DMS114 treated with DMSO at 0.1 percent for 48 hours (cell line): ENCODE results near the gene ADRB1.

Experiments
- DNase-seq: peaks from one replicate; lab custom pipeline; 2025; ENCODE audit not compliant: unreplicated experiment; lab: John Stamatoyannopoulos, UW

The ADRB1 gene

DNA sequence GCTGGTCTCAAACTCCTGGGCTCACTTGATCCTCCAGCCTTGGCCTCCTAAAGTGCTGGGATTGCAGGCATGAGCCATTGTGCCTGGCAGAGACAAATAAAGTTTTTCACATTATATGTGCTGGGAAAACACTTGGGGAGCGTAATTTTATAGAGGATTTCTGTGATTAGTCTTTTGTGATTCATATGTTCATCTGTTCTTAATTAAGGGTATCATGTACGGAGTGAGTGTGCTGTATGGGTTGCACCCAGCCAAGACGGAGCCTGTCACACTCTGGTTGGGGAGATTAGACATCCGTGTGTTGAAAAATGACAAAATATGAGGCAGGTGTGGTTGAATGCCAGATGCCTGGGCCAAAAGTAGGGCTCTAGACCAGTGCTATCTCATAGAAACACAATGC, 10.3 kb downstream of the ADRB1 start:
- DNase-seq = no peak

DNA sequence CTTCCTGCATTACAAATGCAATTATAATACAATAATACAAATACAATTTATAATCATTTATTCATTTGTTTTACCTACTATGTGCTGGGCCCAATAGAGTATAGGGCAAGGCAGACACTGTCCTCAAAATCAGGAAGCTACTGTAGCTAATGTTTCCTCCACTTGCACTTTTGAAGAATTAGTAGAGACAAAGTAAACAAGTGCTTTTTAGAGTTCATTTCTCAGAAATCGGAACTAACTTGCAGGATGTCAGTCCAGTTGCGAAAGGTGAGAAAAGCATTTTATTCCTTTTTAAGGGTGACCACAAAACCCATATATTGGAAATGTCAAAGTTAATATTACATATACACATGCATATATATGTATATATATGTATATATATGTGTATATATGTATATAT, 14.2 kb downstream of the ADRB1 start:
- DNase-seq = no peak

DNA sequence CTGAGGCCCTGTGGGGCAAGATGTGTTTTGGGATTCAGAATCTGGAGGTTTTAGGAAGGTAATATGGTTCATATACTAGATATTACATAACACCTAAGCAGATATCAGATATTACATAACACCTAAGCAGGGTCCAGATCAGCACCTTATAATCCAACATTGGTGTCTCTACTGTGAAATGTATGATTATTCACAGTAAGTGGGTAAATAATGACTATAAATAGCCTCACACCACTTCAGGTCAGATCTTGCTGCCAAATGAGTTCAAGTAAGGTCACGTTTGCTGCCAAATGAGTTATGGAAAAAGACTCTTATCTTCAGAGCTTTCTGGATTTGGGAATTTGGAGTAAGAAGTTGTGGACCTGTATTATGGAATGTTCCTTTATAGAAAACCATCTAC, 14.6 kb downstream of the ADRB1 start:
- DNase-seq = no peak

DNA sequence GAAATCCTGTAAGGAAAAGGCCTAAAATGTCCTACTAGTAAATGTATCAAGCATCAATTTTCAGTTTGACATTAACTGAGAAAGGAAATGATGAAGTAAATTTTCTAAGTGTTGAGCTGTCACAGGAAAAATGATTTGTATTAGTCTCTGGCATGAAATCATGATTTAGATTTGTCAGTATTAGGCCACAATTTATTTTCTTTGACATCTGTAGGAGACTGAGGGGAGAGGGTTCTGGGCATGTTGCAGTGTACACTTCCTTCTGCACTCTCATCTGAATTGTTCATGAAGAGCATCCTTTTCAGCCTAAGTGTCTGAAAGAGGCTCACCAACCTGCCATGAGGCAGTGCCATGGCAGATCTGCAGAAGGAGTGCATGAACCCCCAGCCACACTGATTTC, 15.9 kb downstream of the ADRB1 start:
- no peak for DNase-seq

DNA sequence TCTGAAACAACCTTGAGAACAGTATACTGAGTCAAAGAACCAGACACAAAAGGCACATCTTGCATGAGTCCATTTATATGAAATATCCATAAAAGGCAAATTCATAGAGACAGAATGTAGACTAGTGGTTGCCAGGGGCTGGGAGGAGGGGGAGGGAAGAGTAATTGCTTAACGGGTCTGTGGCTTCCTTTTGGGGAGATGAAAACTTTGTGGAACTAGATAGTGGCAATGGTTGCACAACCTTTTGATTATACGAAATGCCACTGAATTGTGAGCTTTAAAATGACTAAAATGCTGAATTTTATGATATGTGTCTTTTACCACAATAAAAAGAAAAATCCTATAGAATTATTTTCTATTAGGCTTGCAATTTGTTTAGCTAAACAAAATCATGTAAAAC, 16.8 kb downstream of the ADRB1 start:
- no peak for DNase-seq

DNA sequence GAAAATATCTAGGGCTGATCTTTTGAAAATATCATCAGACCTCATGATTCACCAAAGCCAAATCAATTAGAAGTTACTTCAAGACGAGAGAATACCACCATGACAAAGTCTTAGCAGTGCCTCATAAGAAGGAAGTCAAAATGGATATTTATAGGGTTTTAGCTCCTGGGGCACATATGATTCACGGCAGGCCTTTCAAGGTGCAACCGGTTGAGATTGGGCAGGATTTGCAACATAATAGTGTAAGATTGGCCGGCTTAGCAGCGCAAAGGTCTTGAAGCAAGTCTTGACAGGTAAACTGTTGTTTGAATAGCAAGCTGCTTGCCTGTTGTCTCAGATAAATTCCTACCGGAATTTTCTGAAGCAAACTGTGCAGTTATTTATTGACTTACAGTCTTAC, 17.5 kb downstream of the ADRB1 start:
- DNase-seq = no peak

DNA sequence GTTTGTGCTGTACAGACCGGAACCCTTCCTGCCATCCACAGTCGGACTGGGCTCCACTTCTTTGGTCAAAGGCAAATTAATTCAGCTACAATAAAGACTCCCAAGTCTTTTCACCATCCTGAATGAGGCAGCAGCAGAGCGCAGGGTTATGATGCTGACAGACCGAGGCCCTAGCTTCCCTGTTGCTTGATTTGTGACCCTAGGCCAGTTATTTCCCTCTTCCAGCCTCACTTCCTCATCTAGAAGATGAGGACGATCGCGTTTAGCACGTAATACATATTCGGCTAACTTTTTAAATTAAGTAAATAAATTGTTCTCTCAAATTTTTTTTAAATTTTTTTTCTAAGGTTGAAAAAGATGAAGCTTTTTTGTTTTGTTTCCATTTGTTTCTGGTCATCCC, 18.1 kb downstream of the ADRB1 start:
- DNase-seq = no peak

DNA sequence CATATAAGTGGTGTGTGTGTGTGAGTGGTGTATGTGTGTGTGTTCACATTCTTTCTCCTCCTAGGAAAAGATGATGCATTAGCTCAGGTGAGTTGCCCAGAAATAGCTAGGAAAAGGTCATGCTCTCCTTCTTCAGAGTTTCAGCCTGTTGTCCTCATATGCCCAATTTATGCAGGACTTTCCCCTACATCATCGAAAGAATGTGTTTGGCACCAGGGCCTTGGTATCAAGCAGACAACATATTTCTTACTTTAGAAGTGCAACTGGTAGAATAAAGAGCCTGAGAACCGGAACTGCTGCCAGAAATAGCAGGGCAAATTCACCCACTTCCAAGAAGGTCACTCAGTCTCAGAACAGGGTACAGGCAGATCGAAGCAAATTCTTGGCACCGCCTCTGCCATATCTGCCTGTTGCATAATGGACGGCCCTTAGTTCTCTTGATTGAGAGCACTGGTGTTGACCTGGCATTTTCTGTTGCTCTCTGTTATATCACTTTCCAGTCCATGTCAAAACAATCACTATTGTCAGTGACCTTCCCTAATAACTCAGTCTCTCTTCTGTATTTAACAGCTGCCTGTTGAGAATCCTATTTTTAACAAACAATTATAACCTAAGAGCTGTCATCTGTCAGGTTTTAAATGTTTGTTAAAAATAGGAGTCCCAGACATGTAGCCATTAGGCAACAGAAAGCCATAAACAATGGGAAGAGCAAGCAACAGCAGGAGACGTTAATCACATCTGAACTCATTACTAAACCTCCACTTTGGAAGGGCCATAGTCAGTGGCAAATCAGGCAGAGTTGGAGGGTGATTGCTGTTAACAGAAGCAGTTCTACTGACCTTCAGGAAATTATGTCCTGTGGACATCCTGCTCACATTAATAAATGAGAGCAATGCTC, 20.7 kb downstream of the ADRB1 start:
- DNase-seq = no peak

DNA sequence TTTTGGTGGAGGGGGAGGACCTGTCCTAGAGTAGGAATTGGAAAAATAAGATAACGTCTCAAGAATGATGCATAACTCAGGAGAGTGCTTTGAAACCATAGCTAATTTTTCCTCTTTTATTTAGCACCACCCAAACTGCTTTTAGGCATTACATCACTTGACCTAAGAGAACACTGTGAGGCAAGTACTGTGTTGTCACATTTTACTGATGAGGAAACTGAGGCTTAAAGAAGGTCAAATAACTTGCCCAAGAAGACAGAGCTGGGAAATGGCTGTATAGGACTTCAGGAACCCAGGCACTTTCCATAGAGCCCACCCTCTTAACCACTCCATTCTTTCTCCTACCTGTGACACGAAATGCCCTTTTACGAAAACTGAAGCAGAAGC, 21.4 kb downstream of the ADRB1 start:
- DNase-seq = no peak

DNA sequence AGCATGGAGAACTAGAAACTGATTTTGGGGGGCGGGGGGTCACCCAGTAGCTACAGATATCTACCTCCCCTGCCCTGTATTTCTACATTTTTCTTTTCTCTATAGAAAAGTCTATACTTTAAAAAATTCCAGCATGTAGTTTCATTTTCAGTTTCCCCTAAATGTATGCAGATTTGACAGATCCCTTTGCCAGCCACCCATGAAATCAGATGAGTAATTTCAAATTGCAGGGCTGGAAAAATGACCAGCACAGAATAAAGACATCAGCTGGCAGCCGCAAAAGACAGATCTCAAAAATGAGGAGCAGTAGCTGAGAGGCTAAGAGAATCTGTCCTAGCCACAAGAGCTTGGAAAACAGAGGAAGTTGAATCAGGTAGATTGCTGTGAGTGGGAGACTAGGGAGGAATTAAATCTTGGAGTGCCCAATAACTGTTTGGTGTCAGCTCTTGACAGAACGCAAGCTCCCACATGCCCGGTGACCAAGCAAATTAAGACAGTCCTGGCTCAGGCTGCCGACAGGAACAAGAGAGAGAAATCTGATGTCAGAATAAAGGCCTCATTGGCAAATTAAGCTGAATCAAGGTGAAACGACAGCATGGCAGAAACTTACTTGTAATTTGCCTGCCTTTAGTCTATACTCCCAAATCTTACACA, 24.5 kb downstream of the ADRB1 start:
- DNase-seq = no peak

DNA sequence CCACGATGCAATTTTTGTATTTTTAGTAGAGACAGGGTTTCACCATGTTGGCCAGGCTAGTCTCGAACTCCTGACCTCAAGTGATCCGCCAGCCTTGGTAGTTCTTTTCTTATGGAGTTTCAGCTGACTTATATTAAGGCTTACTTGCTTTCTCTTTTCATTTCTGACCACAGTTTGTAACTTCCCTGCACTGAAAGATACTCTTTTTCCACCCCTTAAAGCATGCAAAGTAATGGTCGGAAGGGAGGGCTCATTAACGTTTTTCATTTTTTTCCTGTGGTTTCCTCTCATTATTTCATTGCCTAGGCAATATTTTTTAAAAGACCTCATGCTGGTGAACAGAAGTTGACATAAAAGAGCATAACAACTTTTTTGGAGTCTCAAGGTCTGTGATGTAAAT, 27.0 kb downstream of the ADRB1 start:
- no peak for DNase-seq

DNA sequence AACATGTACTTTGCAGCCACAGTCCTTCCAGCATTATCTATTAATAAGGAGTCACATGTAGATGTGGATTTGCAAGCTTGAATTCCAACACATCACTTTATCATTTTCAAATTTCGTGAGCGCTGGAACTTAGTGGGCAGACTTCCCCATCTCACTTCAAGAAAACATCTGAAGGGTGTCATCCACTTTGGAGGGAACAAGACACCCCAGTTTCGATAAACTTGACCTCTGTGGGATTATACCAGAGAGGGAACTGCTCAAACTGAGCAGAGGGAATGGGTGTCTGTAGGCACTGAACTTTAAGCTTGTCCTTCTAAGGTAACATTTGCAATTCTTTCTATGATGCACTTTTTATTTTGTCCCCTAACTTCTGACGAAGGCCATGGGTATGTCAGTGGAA, 27.5 kb downstream of the ADRB1 start:
- DNase-seq = no peak

DNA sequence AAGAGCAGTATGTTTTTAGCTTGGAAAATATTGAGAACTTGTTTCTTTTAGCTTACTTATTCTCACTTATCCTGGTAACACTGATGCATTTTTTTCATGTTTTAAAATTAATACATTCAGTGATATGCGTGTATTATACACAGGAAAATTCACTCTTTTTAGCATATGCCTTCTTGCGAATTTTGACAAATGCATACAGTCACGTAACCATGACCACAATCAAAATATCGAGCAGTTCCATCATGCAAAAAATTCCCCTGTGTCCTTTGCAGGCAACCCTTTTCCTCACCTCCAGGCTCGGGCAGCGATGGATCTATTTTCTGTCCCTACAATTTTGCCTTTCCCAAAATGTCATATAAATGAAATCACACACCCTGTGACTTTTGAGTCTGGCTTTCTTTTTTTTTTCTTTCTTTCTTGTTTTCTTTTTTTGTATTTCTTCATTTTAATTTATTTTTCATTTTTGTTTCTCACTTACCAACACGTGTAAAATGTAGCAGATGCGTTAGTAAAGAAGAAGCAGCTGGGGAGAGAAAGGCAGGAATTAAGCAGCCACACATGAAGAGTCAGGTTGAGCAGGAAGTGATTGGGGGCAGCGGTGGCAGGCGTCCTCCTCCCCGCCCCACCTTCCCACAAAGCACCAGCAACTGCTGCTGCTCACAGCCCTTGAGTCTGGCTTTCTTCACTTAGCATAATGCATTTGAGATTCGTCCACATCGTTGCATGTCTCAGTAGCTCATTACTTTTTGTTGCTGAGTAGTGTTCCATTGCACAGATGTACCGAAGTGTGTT, 29.9 kb downstream of the ADRB1 start:
- DNase-seq = no peak

DNA sequence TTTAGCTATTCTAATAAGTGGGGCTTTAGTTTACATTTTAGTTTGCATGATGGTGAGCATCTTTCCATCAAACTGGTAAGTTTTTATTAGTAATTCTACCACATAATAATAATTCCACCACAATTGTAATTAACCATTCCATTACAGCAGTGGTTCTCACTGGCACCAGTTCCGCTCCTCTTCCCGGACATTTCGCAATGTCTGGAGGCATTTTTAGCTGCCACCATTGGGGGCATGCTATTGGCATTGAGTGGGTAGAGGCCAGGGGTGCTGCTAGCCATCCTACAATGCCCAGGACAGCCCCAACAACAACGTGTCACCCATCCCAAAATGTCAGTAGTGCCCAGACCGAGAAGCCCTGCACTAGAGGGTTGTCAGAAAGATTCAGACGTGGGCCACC, 31.4 kb downstream of the ADRB1 start:
- no peak for DNase-seq

DNA sequence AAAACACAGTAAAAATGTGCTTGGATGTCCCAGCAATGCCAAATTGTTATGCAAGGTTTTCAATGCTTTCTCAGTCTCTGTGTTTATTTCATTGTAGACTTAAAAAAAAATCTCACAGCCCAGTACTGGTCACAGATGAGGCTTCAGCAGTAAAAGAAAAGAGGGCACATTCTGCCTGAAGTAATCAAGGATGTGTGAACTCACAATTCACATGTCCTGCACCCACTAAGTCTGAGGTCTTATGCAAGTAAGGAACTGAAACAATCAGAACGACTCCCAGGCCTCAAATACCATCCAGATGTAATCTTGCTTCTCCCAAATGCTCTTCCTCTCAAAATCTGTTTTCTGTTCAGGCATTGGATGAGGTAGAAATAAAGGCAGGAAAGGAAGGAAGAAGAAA, 33.7 kb downstream of the ADRB1 start:
- no peak for DNase-seq

DNA sequence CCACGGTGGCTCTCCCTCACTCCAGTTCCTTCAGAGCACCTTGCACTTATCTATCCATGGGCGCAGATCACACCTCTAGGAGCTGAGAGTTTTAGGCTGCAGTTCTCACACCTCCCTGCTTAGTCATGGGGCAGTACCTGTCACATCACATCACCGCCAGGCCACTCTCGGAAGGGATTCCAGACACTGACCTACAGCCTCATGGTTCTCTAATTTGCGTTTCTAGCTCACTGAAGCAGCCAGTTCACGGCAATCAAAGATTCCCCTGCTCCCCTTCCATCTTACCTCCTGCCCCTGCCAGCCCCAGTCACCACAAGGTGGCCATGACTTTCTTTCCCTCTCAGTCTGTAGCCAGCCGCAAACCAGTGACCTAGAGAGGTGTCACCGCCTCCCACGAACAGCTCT, 34.2 kb downstream of the ADRB1 start:
- DNase-seq = no peak

DNA sequence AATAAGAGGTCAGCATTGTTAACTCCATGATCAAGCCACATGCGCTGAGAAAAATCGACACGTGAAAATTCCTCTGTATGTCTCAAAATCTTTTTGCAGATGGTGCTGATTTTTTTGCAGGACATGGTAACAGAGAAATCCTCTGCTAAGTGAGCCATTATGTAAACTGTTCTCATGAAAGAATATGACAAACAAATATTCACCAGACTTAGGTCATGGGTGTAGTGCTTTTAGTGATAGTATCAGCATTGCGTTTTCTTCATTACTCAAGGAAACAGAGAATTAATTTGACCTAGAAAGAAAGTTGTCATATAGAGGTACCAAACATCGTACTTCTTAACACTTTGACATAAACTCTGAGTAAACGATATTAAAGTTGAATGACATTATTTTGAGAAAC, 34.7 kb downstream of the ADRB1 start:
- DNase-seq = no peak

DNA sequence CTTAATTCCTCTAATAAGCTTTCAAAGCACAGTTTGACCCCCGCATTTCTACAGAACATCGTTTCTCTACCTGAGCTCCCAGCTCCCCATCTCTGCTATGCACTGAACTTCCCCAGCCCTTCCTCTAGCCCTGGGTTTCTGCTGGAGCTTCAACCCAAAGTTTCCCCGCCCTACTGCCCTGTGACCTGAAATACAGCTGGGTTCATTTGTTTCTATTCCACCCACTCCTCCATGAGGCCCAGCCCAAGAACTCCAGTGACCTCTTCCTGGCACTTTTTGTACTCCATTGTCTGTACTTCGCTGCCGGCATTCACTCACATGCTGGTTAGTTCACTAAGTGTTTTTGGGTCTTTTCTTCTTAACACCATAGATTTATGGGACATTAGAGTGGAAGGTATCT, 35.8 kb downstream of the ADRB1 start:
- DNase-seq = no peak

DNA sequence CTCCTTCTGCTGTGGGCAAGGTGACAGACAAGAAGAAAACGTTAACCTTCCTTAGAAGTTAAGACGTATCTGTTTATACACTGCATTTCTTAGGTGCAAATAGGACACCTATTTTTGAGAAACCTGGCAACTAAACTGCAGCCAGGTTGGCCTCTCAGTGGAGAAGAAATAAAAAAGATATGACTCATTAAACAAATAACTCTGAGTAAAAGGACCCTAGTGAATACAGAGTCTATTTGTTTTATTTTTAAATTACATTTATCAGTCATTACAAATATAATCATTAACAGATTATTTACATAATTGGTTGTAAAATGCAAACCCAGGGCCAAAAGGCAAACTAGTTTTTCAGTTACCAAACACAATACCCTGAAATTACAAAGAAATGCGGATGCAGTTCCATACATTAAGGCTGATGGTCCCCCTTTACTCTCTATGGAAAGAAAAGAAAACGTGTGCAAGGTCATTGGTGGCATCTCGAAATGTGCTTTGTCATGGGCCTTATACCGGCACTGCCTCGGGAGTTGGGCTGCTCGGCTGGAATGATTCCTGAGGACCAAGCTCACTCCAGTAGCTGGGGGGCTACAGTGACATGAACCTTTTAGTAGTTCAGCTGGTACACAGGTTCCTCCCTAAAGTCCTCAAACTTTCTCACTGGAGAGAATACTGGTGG, 38.4 kb downstream of the ADRB1 start:
- no peak for DNase-seq

DNA sequence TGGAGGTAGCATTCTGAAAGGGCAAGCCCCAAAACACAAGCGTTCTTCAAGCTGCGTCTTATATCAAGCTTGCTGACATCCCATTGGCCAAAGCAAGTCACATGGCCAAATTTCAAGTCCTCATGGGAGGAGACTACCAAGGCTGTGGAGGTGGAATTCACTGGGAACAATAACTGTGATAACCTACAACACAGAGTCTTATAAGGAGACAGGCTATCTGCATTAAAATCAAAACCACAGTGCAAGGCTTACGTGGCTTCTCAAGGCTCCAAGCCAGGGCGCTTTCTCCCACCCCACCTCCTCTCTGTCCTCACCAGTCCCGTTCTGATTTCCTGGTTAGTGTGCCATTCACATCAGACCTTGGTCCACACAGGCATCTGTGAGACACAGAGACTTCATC, 39.4 kb downstream of the ADRB1 start:
- DNase-seq = no peak

DNA sequence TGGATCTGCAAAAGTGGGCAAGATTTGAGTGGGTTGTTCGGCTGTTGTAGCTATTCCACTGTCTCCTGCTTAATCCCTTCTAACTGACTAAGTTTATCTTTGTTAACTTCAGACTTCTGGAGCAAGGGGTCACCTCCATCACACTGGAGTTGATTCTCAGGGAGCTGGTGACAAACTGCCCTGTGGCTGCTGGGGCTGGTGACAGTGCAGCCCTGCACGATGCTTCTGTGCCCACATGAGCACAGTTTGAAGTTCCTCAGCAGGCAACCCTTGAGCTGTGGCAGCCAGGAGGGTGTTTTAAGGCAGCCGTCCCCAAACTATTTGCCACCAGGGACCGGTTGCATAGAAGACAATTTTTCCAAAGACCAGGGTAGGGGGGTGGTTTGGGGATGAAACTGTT, 40.5 kb downstream of the ADRB1 start:
- DNase-seq = no peak
